Stimulated activated CD8-positive, alpha-beta memory T cell treated with anti-CD3 and anti-CD28 coated beads, Interleukin-4, amount 100 ng/mL, for 4 hours (primary cell): Measurements from ENCODE around the gene MRPS15.

Source experiments
- DNase-seq, 2 donors: peaks; one replicate each; pipeline ENCODE4 v3.0.0-alpha.2; 2020; ENCODE audit warnings: low read depth in 2 of 2, low spot score in 1 of 2

MRPS15 gene

DNA sequence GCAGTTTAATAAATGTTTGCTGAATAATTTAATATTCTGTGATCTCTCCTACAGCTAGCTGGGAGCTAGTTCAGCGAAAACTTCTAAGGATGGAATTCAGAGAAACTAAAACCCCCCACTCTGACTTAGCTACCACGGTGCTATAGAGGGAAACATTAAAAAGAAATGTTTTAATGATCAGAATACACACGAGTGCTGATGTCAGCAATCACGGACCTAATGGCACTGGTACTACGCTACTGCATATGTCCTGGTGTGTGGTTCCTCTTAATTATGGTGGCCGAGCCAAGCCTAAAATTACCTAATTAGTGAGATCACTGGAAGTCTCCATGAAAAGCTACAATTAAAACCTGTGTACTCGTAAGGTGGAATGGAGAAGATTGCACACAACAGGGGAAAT lies 42.5 kb downstream of the MRPS15 start:
- DNase-seq = no peak

DNA sequence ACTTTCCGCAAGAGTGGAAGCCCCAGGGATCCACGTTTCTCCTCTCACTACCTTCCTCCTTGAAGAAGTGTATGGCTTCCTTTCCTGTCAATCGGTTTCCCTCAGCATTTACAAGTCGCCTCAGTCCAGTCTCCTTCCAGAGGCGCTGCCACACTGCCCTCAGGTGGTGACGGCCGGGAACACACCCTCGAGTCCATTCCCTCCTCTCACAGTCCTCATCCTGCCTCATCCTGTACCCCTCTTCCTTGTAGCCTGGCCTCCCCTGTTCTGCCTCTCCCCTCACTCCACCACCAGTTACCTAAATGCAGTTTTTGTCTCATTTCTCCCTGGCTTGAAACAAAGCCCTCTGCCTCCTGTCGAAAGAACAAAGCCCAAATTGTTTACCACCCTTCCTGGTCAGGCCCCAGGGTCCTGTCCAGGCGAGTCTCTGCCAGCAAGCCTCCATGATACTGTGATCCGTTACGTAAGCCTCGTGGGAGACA lies 43.3 kb downstream of the MRPS15 start:
- peak; percentile 74 to 95 for DNase-seq

DNA sequence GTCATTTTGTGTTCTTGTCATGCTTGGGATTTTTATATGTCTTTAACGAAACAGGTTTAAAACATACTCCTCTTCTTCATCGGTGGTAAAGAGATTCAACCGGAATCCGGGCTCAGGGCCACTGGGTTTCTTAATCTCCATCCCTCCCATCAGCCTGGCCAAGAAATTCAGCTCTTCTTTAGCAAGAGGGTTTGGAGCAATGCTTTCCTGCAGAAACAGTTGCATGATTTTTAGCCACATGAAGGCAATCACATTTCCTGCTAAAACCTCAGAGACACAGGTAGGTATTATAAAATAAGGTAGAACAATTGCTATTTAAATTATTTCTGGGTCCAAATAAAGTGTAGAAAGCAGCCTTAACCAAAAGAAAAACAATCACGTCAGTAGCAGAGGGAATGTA lies 43.8 kb downstream of the MRPS15 start:
- no peak for DNase-seq

DNA sequence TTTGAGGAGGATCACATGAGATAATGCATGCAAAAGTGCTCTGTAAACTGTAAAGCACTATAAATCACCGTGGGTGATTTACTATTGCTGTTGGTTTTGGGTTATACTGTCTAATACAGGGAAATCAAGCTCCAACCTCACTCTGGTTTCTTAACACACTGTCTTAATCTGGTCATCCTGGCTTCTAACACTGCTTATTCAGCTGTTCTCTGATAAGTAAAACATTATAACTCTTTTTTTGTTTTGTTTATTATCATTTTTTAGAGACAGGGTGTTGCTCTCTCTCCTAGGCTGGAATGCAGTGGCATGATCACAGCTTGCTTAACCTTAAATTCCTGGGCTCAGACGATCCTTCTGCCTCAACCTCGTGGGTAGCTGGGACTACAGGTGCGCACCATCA lies 44.6 kb downstream of the MRPS15 start:
- DNase-seq = no peak

DNA sequence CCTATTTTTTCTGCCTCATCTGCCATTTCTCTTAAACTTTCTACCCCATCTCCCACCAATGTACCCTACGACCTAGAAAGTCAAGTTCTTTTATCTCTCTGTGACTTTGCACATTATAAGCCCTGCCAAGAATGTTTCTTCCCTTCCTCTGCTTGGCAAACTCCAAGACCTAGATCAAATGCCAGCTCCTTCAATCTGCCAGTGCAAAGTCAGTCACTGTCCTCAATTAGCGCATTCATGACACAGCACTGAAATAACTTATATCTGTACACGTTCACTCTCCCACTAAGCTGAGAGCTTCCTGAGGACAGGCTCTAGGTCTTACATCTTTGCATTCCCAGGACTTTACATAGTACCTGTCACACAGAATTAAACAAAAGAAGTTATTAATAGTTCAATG lies 45.0 kb downstream of the MRPS15 start:
- no peak for DNase-seq

DNA sequence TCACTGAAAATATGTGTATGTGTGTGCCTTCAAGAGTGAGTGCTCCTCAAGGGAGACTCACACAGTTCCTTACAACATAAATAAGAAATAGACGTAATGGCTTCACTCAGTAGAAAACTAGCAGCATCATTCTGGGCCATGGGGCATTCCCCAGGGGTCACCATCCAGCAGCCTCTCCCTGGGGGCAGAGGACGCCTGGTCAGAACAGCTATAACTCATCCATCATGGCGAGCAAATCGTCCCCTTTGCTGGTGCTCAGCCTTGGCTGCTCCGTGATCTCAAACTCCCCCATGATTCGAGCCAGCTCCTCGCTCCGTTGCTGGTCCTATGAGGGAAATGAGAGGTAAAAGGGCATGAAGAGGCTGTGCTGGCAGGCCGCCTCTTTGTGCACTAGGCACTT lies 46.3 kb downstream of the MRPS15 start:
- no peak for DNase-seq

DNA sequence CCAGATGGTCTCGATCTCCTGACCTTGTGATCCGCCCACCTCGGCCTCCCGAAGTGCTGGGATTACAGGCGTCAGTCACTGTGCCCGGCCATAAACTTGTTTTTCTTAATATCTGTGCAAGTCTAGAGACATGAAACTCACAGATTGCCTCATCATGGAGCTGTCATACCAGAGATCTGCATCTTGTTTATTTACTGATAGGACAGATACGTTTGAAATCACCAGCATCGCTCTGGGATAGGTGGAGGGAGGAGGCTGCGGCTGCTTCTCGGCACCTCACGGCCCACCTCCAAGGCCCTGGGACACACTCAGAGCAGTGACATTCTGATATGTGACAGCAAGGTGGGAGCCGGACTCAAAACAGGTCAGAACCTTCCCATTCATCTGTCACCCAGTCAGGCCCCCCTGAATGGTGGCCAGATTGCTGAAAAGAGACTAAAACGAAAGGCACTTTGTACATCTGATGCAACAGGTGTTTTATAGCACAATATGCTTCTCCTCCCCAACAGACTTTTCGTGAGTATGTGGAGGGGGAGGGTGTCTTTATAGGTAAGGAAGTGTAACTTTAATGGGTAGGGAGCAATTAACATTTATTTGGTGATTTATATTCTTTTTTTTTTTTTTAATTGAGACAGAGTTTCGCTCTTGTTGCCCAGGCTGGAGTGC lies 48.4 kb downstream of the MRPS15 start:
- no peak for DNase-seq

DNA sequence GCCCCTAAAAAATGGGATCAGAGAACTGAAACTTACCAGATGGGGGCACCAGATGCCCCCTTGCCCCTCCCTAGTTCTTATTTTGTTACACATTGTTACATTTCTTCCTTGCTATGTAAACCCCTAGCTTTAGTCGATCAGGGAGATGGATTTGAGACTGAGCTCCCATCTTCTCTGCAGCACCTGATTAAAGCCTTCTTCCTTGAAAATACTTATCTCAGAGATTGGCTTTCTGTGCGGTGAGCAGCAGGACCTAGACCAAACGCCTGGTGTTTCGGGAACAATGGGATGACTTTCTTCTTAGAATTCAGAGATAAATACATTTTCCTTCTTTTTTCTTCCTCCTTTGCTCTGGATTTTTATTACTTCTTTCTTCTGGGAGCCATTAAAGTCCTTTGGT lies 49.8 kb downstream of the MRPS15 start:
- DNase-seq = no peak

DNA sequence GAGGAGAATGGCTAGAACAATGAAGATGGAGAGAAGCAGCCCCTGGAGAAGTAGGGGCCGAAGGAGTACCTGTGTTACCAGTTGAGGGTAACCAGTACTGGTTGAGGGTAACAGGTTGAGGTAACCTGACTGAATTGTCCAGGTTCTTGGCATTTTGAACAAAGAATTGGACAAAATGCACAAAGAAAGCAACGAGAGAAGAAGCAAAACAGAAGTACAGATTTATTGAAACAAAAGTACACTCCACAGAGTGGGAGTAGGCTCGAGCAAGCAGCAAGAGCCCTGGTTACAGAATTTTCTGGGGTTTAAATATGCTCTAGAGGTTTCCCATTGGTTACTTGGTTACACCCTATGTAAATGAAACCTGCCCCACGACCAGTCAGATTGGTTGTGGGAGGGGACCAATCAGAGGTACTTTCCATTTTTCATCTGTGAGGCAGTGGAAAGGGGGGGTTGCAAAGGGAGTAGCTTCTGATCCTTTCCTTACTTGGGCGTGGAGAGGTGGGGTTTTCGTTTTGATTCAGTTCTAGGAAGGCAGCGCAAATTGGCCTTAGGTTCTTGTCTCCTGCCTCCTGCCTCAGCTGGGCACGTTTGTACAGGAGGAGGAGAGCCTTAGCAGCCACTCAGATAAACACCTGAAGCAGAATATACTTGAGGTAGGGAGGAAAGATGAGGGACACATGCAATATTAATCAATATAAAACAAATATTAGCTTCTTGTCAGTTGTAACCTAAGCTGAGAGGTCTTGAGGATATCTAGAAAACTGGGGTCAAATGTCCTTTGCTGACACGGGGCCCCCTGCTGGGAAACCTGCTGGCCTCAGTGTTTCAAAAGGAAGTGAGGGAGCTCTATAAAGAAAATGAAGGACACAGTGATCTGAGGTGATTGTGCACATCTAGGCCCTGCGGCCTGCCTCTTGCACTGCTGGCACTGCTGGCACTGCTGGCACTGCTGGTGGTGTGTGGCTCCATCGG lies 52.2 kb downstream of the MRPS15 start:
- DNase-seq = no peak

DNA sequence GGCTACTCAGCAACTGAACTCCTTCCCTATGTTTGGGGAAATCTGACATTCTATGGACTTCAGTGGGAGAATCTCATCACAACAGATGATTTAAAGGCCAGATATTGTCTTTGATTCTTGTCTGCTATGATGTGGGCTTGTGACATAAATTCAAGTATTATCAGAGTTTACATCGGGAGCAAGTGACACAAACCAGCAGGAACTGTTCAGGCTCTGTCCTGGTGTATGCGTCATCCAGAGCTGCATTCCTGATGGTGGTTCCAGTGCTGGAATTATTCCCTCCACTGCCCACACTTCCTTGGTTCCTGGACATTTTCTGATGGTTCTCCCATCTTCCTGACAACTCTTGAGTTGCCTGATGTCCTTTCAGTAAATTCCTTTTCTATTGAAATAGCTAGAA lies 55.7 kb downstream of the MRPS15 start:
- no peak for DNase-seq

DNA sequence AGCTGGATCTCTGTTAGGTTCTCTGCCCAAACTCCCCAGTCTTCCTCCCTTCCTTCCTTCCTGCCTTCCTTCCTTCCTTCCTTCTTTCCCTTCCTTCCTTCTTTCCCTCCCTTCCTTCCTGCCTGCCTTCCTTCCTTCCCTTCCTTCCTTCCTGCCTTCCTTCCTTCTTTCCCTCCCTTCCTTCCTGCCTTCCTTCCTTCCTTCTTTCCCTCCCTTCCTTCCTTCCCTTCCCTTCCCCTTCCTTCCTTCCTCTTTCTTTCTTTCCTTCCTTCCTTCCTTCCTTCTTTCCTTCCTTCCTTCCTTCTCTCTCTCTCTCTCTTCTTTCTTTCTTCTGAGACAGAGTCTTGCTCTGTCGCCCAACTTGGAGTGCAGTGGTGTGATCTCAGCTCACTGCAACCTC lies 57.7 kb downstream of the MRPS15 start:
- DNase-seq = no peak
